Natural killer cell (primary cell): ENCODE measurements around the gene ARFGEF2. TPM values are rescaled to one million over a fixed set of nuclear protein-coding genes. Genes with fewer than 3 reads are reported as not detected.
A peak's percentile ranks its signal among the peaks of the same experiment; 100 is the strongest.

Experiments used
- ATAC-seq, 3 donors: fragments of 150-1000 bp in 2 of 3; fragments of 200-7000 bp in 1 of 3; cut with Tn5 transposase; 1 replicate in 1 of 3; 2 replicates in 2 of 3; pipeline ENCODE4 v1.10.0; 2021; ENCODE audit warnings: mild to moderate bottlenecking in 2 of 3, moderate library complexity in 2 of 3
- DNase-seq, 2 donors: peaks; one replicate each; pipeline versions ENCODE4 v3.0.0 to v3.0.0-alpha.2; 2013 to 2021; ENCODE audit warnings: mixed read lengths in 1 of 2
- H3K27ac ChIP-seq: one replicate; pipeline ENCODE4 v1.5.1; 2013; ENCODE audit warnings: mild to moderate bottlenecking, low read length
- H3K27me3 ChIP-seq: one replicate; pipeline ENCODE4 v1.6.1; 2013; ENCODE audit warnings: low read length; ENCODE audit not compliant: control insufficient read depth, insufficient read depth
- H3K36me3 ChIP-seq: one replicate; pipeline ENCODE4 v1.6.1; 2013; ENCODE audit warnings: low read length; ENCODE audit not compliant: control insufficient read depth, insufficient read depth
- H3K4me1 ChIP-seq: one replicate; pipeline ENCODE4 v1.6.1; 2013; ENCODE audit warnings: low read length; ENCODE audit not compliant: control insufficient read depth, insufficient read depth
- H3K4me3 ChIP-seq: one replicate; pipeline ENCODE4 v1.5.1; 2013; ENCODE audit warnings: low read length
- H3K9me3 ChIP-seq: one replicate; pipeline ENCODE4 v1.6.1; 2013; ENCODE audit warnings: low read length; ENCODE audit not compliant: control insufficient read depth, insufficient read depth
- H3K27ac Mint-ChIP-seq, 2 donors: one replicate each; pipeline ENCODE4 v1.8.0; 2022; ENCODE audit warnings: mild to moderate bottlenecking in 2 of 2, mixed read lengths in 2 of 2, moderate library complexity in 1 of 2
- H3K27me3 Mint-ChIP-seq, 2 donors: one replicate each; pipeline ENCODE4 v1.8.0; 2022; ENCODE audit warnings: low read depth in 2 of 2, mixed read lengths in 2 of 2
- H3K36me3 Mint-ChIP-seq: one replicate; pipeline ENCODE4 v1.8.0; 2022; ENCODE audit warnings: mixed read lengths
- H3K4me1 Mint-ChIP-seq, 2 donors: one replicate each; pipeline ENCODE4 v1.8.0; 2022; ENCODE audit warnings: mixed read lengths in 2 of 2
- H3K4me3 Mint-ChIP-seq: one replicate; pipeline ENCODE4 v1.8.0; 2022; ENCODE audit warnings: mild to moderate bottlenecking, moderate library complexity, mixed read lengths
- H3K9me3 Mint-ChIP-seq, 2 donors: one replicate each; pipeline ENCODE4 v1.8.0; 2022; ENCODE audit warnings: mixed read lengths in 2 of 2
- whole genome bisulfite sequencing: methylation state at CpG from one replicate; pipeline ENCODE4 v1.1.7; 2013; ENCODE audit warnings: missing lambda C conversion rate; ENCODE audit not compliant: insufficient coverage; 5-methylcytosine and 5-hydroxymethylcytosine counted together
- intact Hi-C: fragments of 100-400 bp; cut with micrococcal nuclease; formaldehyde crosslinking; loops from one replicate; pipeline ENCODE4 v1.14.2; 2022
- total RNA-seq, 4 donors: library from RNA; stranded (reverse); fragments of 120-200 nt in 1 of 4; gene quantifications; one replicate each; pipeline versions ENCODE4 v1.2.3 to v1.2.4, GENCODE V29; 2013 to 2022
- TF ChIP-seq, protein P1 (sequence below): fragments of 200-600 bp; IDR thresholded peaks from one replicate; pipeline ENCODE4 v1.8.0; 2022; ENCODE audit warnings: antibody characterized with exemption

Gene ARFGEF2
- total RNA-seq, 3 donors from 2014 or later (not counting 1 experiment from before 2014, with no cell fraction given): 22.7 to 26.9 (median 26.9) TPM

DNA sequence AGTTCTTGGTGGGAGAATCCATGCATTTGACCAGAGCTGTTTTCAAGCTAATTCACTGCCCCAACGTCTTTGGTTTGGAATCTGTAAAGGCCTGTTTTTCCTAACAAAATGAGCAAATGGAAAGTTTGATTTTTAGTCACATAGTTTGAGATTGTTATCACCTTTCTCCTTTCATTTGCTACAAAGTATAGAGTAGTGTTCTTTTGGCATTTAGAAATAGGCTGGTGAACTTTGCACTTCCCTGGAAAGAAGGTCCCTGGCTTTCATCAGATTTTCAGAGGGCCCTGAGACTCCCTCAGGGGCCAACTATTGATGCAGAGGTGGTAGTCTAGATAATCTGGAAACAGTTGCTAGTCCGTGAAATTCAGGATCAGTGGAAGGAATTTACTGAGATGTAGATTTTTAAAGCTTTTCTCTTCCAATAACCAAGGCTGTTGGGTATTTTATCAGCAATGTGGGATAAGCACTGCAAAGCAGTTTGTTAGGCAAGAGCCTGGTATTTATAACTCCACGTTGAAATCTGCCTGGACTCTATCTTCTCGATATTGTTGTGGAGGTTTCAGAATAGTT, 1.7 kb downstream of the ARFGEF2 start:
- 75% methylated on average over 2 of the region's 4 CpGs for WGBS
- intact Hi-C loops: no loop called here
- ATAC-seq (no peak), DNase-seq (no peak)
- peaks cover 0 to 2% of the 10 kb centered on the region in 2 donors for H3K9me3 Mint-ChIP-seq
- TF ChIP-seq, protein P1, sequence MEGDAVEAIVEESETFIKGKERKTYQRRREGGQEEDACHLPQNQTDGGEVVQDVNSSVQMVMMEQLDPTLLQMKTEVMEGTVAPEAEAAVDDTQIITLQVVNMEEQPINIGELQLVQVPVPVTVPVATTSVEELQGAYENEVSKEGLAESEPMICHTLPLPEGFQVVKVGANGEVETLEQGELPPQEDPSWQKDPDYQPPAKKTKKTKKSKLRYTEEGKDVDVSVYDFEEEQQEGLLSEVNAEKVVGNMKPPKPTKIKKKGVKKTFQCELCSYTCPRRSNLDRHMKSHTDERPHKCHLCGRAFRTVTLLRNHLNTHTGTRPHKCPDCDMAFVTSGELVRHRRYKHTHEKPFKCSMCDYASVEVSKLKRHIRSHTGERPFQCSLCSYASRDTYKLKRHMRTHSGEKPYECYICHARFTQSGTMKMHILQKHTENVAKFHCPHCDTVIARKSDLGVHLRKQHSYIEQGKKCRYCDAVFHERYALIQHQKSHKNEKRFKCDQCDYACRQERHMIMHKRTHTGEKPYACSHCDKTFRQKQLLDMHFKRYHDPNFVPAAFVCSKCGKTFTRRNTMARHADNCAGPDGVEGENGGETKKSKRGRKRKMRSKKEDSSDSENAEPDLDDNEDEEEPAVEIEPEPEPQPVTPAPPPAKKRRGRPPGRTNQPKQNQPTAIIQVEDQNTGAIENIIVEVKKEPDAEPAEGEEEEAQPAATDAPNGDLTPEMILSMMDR: no peak
- Histone ChIP-seq H3K27ac (no peak overlapping the region), H3K36me3 (no peaks in the 10 kb centered on the region), H3K9me3 (no peaks in the 10 kb centered on the region), H3K27me3 (no peaks in the 10 kb centered on the region), H3K4me3 (no peak overlapping the region), H3K4me1 (peaks cover 20% of the 10 kb centered on the region)
- H3K27ac Mint-ChIP-seq: peak overlapping the region; percentile 92 to 96
- peaks cover 45 to 57% of the 10 kb centered on the region in 2 donors for H3K4me1 Mint-ChIP-seq
- no peaks in the 10 kb centered on the region for H3K27me3 Mint-ChIP-seq
- H3K4me3 Mint-ChIP-seq: peak overlapping the region; percentile 90
- H3K36me3 Mint-ChIP-seq: no peaks in the 10 kb centered on the region

GRCh38 chr20:48924756-48925109, 3.2 kb downstream of the ARFGEF2 start:
- ATAC-seq (no peak), DNase-seq (no peak)
- H3K9me3 Mint-ChIP-seq: peaks cover 0 to 2% of the 10 kb centered on the region in 2 donors
- Histone ChIP-seq H3K36me3 (no peaks in the 10 kb centered on the region), H3K4me1 (peaks cover 20% of the 10 kb centered on the region), H3K27me3 (no peaks in the 10 kb centered on the region), H3K9me3 (no peaks in the 10 kb centered on the region), H3K27ac (no peak overlapping the region), H3K4me3 (no peak overlapping the region)
- no peak overlapping the region for H3K4me3 Mint-ChIP-seq
- TF ChIP-seq, protein P1: no peak
- 73% methylated on average over 2 of the region's 3 CpGs for WGBS
- intact Hi-C loops: no loop called here
- H3K27ac Mint-ChIP-seq: no peak overlapping the region
- peaks cover 45 to 57% of the 10 kb centered on the region in 2 donors for H3K4me1 Mint-ChIP-seq
- no peaks in the 10 kb centered on the region for H3K36me3 Mint-ChIP-seq
- no peaks in the 10 kb centered on the region for H3K27me3 Mint-ChIP-seq

DNA sequence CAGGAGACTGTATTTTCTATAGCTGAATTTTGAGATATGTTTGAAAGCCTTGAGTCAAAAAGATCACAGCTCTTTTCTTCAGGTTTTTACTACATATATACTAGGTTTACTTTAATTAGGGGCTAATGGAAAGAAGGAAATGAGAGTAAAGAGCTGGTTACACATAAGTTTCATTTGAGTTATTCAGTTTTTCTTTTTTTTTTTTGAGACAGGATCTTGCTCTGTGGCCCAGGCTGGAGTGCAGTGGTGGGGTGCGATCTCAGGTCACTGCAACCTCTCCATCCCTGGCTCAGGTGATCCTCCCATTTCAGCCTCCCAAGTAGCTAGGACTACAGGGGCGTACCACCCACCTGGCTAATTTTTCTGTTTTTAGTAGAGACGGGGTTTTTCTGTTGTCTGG, 4.8 kb downstream of the ARFGEF2 start:
- TF ChIP-seq, protein P1: no peak

DNA sequence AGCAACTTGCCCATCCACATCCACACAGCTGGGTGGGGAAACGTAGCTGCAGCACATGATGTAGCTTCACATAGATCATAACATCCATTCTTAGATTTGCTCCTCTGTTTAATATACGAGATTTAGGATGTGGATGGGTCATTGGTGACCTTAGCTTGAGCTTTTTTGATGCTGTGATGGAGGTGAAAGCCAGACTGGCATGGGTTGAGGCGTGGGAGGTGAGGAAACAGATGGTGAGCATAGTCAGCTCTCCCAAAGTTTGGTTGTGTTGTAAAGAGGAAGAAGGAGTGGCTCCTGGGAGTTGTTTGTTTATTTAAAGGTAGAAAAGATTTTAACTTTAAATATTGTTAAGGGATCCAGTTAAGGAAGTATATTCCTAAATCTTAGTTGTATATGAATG, 5.3 kb downstream of the ARFGEF2 start:
- Histone ChIP-seq H3K9me3 (no peaks in the 10 kb centered on the region), H3K27me3 (no peaks in the 10 kb centered on the region), H3K36me3 (no peaks in the 10 kb centered on the region), H3K4me1 (peaks cover 8% of the 10 kb centered on the region), H3K27ac (no peak overlapping the region), H3K4me3 (no peak overlapping the region)
- Mint-ChIP-seq H3K4me1 (peaks cover 28 to 42% of the 10 kb centered on the region in 2 donors), H3K9me3 (no peaks in the 10 kb centered on the region), H3K4me3 (no peak overlapping the region), H3K27me3 (no peaks in the 10 kb centered on the region), H3K36me3 (no peaks in the 10 kb centered on the region), H3K27ac (no peak overlapping the region)
- intact Hi-C loops: no loop called here
- ATAC-seq: no peak
- no peak for DNase-seq
- TF ChIP-seq, protein P1: no peak
- WGBS: 67% methylated on average over 2 of the region's 3 CpGs

More for the DNA sequence above, 4.8 kb downstream of the ARFGEF2 start:
- Histone ChIP-seq H3K4me3 (no peak overlapping the region), H3K27me3 (no peaks in the 10 kb centered on the region), H3K9me3 (no peaks in the 10 kb centered on the region), H3K27ac (no peak overlapping the region), H3K36me3 (no peaks in the 10 kb centered on the region), H3K4me1 (peaks cover 9% of the 10 kb centered on the region)
- no peak overlapping the region for H3K4me3 Mint-ChIP-seq
- intact Hi-C loops: no loop called here
- peaks cover 0 to under 1% of the 10 kb centered on the region in 2 donors for H3K9me3 Mint-ChIP-seq
- H3K27ac Mint-ChIP-seq: no peak overlapping the region
- peaks cover 30 to 44% of the 10 kb centered on the region in 2 donors for H3K4me1 Mint-ChIP-seq
- WGBS: 50% methylated on average over 1 of the region's 3 CpGs
- H3K36me3 Mint-ChIP-seq: no peaks in the 10 kb centered on the region
- no peaks in the 10 kb centered on the region for H3K27me3 Mint-ChIP-seq
- no peak for ATAC-seq
- no peak for DNase-seq
